ENCODE measurements around the gene DDO.

Gene DDO

DNA sequence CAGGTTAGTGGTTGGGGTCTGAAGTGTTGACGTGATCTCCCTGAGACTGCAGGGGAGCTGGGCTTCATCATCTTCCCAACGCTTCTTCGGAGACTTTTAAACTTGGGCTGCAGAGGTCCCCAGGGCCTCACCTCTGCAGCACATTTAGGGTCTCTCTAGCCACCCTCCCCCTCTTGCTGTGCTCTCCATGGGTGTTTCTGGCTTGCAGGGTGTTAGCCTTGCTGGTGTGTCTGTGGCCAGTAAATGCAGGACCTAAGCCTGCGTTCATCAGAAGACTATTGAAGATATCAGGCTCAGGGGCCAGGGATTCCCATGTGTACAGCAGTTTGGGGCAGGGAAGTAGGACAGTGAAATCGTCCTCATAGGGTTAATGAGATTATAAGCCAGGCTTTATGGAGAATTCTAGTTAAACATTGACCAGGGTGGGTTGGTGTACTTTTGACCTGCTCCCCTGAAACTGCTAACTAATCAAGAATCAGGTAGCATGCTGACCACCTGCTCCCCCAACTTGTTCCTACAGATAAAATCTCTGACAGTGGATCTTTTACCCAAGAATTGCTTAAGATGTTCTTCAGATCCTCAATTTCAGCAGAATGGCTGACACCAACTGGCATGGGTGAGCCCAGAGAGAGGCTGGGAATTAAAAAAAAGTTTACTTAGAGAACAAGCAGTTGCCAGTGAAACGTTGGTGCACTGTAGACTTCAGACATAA is 3.8 kb upstream of the DDO start:
- no peak for DNase-seq

DNA sequence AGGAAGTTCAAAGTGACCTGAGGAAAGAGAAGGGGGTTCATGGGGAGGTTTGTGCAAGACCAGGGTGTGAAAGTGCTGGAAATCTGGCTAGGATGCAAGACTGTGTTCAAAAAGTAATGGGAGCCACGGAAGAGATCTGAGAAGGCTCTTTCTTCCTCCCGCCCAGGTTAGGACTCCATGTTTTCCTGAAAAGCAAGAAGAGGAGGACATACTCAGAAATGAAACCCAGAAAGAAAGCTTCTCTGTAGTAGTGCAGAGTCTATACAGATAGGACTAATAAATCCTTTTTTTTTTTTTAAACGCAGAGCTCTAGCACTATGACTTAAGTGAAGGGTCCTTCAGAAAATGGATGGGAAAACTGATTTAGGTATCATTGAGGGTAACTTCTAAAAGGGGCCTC is 3.2 kb upstream of the DDO start:
- no peak for DNase-seq

DNA sequence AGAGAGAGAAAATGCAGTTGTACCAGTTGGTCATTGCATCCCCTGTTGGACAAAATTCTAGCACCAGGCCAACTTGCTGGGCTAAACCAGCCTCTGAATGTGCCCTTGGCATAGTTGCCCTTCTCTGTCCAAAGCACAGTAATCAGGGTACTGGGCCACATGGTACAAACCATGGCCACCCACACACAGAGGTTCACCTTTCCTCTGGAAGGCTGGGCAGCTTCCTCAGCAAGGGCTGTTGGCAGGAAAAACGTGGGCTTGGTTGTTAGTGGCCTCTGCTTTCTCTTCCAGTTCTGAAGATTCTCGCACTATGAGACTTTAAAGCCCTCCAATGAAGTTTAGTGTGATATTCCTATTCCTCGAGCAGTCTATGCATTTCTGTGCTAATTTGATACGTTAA is 706 bp downstream of the DDO start:
- DNase-seq = no peak

GRCh38 chr6:110412360-110412759 is 3.0 kb downstream of the DDO start:
- no peak for DNase-seq

- no peak for DNase-seq
These were observed 4.9 kb downstream of the DDO start for GRCh38 chr6:110410511-110410910.

GRCh38 chr6:110409794-110410193 is 5.6 kb downstream of the DDO start:
- no peak for DNase-seq

DNA sequence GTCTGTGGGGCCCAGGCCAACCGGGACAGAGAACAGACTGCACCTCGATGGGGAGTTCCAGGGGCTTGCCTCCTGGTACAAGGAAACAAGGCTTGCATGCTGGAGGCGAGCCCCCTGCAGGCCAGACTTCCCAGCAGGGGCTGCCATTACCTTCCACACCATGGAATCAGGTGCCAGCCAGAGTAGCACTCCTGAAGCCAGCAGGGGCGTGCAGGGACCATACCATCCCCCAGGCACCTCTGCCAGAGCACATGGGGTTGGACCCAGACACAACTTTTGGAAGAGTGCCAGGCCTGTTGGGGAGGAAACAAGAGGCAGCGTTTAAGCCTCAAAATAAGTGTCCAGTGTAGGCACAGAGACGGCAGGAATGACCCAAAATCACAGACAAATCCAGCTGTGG is 6.5 kb downstream of the DDO start:
- DNase-seq = no peak

DNA sequence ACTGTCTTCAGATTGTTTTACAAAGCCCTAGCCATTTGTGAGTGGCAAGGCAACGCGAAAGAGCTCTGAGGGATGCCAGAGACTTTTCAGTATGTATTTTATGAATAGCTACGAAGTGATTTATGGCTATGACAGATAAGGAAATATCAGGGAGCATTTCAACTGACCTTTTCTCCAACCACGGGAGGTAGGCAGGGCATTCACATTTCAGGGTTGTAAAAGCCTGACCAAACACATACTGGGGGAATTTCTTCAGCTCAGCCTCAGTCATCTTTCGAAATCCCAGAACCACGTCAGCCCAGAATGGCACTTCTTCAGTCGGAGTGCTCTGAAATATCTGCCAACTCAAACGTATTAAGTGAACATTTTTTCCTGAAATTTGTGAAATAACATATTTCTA is 10.8 kb downstream of the DDO start:
- no peak for DNase-seq

- no peak for DNase-seq
These were observed 13.7 kb downstream of the DDO start for GRCh38 chr6:110401585-110402176.

GRCh38 chr6:110400208-110400607 is 15.2 kb downstream of the DDO start:
- DNase-seq = no peak

- no peak for DNase-seq
These were observed 15.9 kb downstream of the DDO start for GRCh38 chr6:110399219-110400071.

DNA sequence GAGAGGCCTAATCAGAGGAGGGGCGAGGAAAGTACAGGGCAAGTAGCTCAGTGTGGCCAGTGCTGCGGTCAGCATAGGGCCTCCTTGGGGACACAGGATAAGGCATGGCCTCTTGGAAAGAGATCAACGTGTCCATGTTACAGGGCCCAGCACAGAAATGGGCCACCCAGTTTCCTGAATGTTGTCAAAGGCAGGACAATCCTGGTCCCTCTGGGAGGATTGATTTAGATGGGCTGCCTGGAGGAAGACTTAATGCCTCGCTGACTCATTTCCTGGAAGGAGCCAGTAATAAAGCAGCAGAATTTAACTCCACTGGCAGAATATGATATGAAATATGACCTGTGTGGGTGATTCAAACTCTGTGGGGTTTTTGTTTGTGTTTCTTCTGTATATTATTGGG is 16.6 kb downstream of the DDO start:
- DNase-seq = no peak

DNA sequence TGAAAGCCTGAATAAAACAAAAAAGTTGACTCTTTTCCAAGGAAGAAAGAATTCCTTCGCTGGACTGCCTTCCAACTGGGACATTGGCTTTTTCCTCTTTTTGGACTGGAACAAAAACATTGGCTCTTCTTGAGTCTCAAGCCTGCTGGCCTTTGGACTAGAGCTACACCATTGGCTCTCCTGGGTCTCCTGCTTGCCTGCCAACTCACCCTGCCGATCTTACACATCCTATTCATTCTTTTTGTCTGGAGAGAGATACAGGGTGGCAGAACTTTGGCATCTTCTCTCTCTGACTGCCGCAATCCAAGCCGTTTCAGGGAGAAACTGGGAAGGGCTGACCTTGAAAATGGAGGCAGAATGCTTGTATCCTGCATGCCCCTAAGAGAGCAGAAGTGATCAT is 20.2 kb downstream of the DDO start:
- no peak for DNase-seq

DNA sequence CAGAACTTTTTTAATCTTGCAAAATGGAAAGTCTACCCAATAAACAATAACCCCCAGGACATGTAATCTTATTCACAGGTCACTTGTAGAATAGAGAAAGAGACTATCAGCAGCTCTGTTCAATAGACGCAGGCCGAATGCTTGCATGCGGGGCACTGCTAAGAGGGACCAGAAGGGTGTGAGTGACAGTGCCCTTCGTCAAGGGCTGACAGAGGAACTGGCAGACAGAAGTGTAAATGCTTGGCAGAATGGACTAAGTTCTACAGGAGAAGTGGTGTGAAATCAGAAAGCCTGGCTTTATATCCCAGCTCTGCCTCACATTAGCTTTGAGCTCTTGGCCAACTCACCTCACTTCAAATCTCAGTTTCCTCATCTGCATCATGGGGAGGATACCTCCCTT is 21.0 kb downstream of the DDO start:
- no peak for DNase-seq

- DNase-seq = no peak
These were observed 22.6 kb downstream of the DDO start for GRCh38 chr6:110392727-110393126.

DNA sequence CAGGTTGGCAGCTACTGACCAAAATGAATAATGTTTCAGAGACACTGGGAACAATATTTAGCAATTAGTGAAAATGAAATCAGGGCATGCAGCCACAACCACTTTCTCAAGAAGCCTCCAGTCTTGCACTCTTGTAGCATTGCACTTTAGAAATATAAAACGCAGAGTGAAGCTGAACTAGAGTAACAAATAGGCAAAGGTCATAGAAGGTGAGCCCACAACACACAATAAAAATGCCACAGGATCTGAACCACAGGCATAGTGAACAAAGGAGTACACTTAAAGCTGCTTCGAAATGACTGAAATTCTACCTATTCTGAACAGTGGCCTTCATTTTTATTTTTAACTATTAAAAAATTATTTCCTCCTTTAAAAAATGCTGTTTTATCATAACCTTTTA is 25.0 kb downstream of the DDO start:
- no peak for DNase-seq

DNA sequence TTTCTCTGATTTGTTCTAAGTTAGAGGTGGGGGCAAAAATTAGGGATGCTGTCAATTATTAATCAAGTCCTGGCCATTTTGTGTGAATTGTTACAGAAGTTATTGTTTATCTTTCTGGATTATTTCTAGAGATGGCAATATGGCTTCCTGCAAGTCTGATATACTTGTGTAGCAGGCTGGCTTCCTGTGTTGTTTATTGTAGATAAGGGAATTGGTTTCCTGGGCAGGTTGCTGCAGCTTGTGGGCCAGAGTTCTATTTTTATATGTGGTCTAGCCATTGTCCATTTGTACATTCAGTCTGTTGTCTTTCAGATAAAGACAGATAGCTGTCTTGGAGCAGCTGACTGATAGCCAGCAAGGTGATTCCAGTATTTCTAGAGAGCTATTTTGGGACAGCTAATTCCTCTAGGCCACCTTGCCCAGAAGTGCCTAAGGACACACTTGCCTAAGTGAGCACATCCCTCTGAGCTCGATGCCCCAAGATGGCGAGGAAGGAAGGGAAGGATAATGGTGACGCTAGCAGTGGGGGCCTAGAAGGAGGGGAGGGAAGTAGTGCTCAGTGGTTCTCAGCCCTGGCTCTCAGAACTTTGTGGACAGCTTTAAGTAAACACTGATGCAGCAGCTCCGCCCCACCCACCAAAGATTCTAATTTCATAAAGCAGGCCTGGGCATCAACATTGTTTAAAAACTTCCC is 25.5 kb downstream of the DDO start:
- DNase-seq = no peak

DNA sequence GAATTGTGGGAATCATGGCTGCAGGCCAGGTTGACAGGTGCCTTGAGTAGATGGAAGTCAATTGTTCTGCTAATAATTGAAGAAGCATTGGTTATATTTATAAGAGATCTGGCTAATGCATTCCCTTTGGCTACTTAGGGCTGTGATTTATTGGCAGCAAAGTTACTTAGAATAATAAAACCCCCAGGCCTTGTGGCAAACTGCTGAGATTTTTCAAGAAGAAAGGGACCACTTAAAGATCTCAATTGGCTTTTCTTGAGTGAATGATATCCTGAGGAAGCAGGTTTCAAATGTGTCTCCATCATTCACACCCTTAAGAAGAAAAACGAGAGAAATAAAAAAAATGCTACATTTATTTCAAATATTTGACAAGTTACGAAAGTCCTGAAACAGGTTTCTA is 27.4 kb downstream of the DDO start:
- DNase-seq = no peak

DNA sequence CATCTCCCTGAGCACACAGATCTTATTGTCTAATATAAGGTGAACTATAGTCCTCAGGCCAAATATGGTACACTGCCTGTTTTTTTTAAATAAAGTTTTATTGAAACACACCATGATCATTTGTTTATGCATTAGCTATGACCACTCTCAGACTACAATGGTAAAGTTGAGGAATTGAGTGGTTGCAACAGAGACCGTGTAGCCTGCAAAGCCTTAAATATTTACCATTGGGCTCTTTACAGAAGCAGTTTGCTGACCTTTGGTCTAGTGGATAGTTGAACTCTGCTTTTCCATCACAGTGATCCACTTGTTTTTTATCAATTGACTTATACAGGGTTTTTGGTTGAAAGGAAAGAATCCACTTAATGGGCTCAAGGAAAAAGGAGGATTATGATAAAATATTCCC is 29.9 kb downstream of the DDO start:
- no peak for DNase-seq

DNA sequence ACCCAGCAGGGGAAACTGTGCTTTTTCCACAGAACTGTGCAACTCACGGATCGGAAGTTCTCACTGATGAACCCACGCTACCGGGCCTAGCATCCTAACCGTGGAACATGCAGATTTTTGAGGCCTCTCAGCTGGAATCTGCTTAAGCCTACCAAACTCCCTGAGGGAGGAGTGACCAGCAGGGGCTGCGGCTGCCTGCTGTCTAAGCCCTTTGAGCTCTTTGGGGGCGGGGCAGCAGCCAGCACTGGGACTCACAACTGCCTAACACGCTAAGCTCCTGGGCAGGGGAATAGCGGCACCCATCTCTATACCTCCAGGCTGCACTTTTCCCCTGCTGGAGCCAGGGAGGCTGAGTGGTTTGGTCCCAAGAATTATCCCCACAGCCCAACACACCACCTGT is 36.8 kb downstream of the DDO start:
- no peak for DNase-seq

DNA sequence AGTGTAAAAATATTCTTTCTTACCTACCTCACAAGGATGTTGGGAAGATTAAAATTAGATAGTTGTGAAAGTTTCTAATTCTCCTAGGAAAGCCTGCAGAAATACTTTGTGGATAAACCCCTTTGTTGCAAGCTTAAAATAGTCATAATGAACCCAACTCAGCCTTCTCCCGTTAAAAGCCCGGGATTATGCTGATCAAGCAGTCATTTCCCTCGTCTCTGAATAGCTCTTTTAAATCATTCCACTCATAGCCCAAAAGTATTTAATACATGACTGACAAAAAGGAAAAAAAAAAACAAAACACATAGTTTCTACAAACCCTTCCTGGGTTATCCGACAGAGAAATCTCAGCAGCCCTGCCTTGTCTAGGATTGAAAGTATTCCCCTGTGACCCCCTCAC is 46.3 kb downstream of the DDO start:
- no peak for DNase-seq

DNA sequence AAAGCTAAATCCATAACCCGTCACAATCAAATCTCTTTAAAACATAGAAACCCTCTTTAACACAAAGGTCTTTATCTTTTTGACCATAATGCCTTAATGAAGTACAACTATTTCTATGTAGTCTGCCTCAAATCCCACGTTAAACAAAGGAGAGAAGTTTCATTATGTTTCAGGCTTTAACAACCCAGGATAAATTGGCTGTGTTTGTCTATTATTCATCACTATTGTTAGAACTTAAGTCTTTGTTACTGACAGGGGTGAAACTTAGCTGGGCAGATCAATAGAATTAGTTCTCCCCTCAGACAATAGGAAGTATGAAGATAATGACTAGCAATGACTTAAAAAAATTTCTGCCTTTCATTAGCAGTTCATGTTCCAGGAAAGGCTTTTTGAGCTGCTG is 47.1 kb downstream of the DDO start:
- DNase-seq = no peak

DNA sequence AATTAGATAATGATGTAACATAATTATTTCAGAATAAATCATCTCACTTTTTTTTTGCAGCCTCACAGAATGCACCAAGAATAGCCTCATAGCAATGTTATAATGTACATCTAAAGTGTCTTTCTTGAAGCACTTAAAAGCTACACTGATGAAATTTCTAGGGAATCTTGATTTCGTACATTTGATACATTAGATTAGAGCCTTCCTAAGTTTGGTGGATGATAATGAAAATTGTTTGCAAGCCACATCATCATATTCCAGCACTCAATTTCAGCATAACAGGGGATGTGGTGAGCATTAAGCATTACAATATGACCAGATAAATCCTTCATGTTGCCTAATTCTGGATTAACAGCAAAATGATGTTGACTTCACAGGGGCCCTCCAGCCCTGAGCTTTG is 47.5 kb downstream of the DDO start:
- DNase-seq = no peak

- DNase-seq = no peak
These were observed 48.4 kb downstream of the DDO start for GRCh38 chr6:110366975-110367374.

Measured in NCI-H1436 treated with DMSO at 0.1 percent for 48 hours (cell line).